ENCODE data around the gene NOLC1.

NOLC1 gene

DNA sequence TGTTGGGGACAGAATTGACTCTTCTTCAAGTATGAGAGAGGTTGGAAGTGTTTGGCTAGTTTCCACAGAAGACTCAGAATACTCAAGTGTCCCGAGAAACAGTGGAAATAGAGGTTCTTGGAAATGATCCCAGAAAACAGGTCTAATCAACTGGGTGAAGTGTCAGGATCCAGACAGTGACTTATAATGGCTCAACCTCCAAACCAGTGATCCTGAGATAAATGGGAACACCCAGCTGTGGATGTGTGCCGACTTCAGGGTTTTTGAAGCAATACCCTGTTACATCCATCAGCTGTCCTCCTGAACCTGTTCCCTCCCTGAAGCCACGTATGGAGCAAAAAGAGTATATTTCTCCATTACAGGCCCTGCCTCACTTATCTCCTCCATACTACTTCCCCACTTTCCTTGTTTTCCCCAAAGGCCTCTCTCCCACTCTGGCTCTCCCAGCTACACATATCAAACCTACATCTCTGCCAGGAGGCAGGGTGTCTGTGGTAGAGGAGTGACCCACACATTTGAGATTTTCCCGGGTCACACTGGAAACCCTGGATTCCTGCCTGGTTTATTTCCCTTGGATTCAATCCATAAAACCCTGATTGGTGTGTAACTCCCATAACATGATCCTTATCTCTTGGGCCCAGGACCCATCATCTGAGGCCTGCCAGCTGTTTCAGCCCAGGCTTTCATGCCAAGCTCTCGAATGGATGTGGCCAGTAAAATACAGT, 56.3 kb downstream of the NOLC1 start:
- peak; percentile 37 for DNase-seq (ENCODE audit: low spot score)

GRCh38 chr10:102211615-102212299, 59.6 kb downstream of the NOLC1 start:
- no peak for DNase-seq (ENCODE audit: low spot score)

Measured in AG08396 (cell line).